Adrenal gland (tissue), 5 donors: ENCODE measurements around the gene KCTD3.

Experiments used
- CTCF ChIP-seq, 6 experiments: fragments of 450-650 bp in 4 of 6; fragments of 200-600 bp in 2 of 6; sonication (generic) in 1 of 6; IDR thresholded peaks; 1 replicate in 5 of 6; 2 replicates in 1 of 6; pipeline versions ENCODE4 v1.5.1 to v1.8.0; 2016 to 2021; ENCODE audit warnings: antibody characterized with exemption in 6 of 6, mild to moderate bottlenecking in 2 of 6, moderate library complexity in 1 of 6
- POLR2A ChIP-seq, 2 donors: fragments of 450-650 bp; IDR thresholded peaks; one replicate each; pipeline ENCODE4 v1.6.1; 2017; ENCODE audit warnings: antibody characterized with exemption in 2 of 2, mild to moderate bottlenecking in 2 of 2, moderate library complexity in 1 of 2
- donor health status: DM: no; HTN: no; CAD: no.

GRCh38 chr1:215590779-215591491 is 23.8 kb downstream of the KCTD3 start:
- TF ChIP-seq CTCF (IDR thresholded peaks at IDR 0.05) = no peak
- no peak for TF ChIP-seq POLR2A (IDR thresholded peaks at IDR 0.05)
